HG02852 (cell line): Measurements from ENCODE around the gene ITIH4.

Source experiments
- ATAC-seq: cut with Tn5 transposase; IDR thresholded peaks from one replicate; pipeline ENCODE4 v1.9.1; 2021; ENCODE audit warnings: mild to moderate bottlenecking, moderate library complexity; ENCODE audit not compliant: unreplicated experiment

ITIH4 gene

DNA sequence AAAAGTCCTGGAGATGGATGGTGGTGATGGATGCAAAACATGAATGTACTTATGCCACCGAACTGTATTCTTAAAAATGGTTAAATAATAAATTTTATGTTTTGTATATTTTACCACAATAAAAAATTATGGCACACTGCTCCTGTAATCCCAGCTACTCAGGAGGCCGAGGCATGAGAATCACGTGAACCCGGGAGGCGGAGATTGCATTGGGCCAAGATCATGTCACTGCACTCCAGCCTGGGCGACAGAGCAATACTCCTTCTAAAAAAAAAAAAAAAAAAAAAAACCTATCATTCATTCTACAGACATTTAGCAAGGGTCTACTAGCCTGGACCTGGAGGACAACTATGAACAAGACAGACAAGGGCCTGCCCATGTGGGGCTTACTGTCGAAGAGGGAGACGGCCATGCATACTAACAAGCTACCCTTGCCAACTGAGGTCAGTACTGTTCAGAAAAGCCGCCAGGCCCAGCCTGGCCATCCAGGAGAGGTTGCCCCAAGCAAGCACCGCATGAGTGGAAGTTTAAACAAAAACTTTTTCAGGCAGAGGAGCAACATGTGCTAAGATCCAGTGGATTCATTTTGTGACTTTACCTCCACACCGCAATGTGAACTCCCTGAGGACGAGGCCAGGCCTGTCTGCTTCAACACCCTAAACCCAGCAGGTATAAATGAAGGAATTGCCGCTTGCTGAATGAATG lies 57.0 kb downstream of the ITIH4 start:
- no peak for ATAC-seq

DNA sequence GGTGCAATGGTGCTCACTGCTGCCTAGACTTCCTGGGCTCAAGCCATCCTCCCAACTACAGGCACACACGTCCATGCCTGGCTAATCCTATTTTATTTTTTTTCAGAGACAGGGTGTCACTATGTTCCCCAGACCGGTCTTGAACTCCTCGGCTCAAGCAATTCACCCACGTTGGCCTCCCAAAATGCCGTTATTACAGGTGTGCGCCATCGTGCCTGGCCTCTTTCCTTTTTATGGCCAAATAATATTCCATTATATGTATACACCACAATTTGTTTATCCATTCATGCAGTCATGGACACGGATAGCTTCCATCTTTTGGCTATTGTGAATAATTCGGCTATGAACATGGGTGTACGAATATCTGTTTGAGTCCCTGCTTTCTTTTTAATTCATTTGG lies 58.8 kb downstream of the ITIH4 start:
- ATAC-seq: no peak

DNA sequence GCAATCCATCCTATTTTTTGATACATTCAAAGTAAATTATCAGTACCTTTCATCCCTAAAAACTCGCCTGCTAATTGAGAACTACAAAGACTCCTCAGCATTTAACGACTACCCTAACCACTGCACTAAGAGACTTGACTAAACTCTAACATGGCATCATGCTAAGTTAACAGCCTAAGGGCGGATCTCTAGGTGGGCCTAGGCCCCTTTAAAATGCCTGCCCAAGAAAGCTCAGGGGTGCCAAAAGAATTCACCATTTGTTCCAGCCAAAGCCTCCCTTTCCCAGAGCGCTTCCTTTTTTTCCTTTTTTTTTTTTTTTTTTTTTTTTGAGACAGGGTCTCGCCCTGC lies 59.2 kb downstream of the ITIH4 start:
- ATAC-seq: peak; percentile 22

DNA sequence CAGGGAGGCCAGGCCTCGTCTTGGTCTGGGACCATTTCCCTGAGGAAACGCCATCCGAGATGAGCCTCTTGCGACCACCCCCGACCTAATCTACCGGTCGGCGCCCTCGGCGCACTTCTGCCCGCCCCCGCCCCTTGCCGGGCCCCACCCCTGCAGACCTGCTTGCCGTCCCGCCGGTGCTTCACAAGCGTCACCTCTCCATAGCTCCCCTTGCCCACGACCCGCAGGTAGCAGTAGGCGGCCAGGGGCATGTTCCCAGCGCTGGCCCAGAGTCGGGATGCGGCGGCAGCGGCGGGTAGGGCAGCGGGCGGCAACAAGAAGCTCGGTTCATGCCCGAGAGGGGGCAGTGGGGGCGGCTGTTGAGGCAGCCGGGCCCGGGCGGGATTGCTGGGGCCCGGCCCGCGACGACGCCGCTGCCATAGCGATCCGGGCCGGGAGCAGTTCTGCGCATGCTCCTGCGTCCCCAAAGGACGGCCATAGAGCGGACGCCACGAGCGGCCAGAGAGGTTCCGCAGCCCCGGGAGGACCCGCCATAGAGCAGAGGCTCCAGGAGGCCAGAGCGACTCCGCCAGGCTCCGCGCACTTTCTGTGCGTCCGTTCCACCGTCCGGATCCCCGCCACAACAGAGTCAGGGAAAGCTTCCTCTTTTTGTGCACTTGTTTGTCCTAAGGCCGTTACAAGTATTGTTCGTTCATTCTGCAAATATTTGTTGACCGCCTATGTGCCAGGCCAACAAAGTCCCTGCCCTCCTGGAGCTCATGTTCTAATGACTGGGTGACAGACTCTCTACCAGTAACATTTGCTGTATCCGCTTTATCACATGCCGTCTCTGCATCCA lies 59.8 kb downstream of the ITIH4 start, which contains the start of gene NEK4:
Gene NEK4, minus strand, starts transcription at position 445 of the 838 bp plus-strand sequence. Its CDS starts 194 bp downstream, at position 251.
- ATAC-seq: peak; percentile 95

DNA sequence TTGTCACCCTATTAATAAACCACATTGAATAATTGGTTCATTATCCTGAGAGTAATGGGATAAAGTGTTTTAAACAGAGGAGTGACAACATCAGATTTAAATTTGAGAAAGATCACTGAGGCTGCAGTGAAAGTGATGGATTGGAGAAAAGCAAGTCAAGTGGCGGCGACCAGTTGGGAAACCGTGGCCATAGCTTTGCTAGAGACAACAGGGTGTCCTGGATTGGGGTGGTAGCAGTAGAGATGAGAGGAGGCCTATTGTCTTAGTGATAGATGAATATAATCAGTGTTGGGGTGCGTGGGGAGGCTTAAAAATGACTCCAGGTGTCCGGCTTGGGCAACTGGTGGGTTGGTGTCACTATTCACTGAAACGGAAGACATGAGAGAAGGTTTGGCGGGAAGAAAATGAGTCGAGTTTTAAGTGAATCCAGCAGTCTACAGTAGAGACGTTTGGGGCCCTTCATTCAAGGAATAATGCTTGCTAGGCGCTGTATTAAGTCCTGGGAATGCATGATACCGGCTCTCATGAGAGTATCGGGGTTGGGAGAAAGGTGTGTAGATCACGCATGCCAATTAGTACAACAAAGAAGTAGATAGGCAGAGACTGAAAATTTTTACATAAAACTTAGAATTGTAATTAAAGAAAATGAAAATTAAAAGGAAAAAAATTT lies 60.6 kb downstream of the ITIH4 start:
- ATAC-seq: no peak

DNA sequence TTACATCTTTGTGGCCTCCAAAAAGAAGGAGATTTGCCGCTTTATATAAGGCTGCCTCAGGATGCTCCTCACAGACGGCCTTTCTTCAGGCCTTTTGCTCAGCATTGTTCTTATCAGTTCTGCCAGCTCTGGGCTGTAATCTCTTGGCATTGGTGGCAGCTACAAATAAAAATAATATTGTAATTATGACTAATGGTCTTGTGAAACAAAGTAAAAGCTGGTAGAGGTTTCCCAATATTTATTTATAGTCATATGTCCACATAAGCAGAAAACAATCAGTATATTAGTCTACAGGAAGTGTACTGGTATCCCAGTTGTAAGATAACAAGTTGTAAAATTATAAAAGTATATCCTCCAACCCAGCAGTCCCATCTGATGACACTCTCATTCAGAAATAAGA lies 67.0 kb downstream of the ITIH4 start:
- ATAC-seq: no peak
